Transverse colon (tissue), 4 donors: ENCODE results near the gene NKAIN2.

Experiments
- CTCF ChIP-seq, 5 experiments: fragments of 200-600 bp in 3 of 5; fragments of 450-650 bp in 2 of 5; sonication (generic) in 3 of 5; IDR thresholded peaks; 1 replicate in 2 of 5; 2 replicates in 3 of 5; pipeline ENCODE4 v1.5.1; 2016 to 2017; ENCODE audit warnings: antibody characterized with exemption in 5 of 5, inconsistent platforms in 3 of 5, mild to moderate bottlenecking in 2 of 5, moderate library complexity in 1 of 5
- EP300 ChIP-seq: sonication (generic); formaldehyde crosslinking; IDR thresholded peaks from one replicate; pipeline ENCODE4 v1.6.1; 2017; ENCODE audit warnings: antibody characterized with exemption, low read depth
- POLR2A ChIP-seq: fragments of 450-650 bp; IDR thresholded peaks from one replicate; pipeline ENCODE4 v1.6.1; 2016; ENCODE audit warnings: antibody characterized with exemption, mild to moderate bottlenecking, moderate library complexity
- POLR2AphosphoS5 ChIP-seq, 3 donors: sonication (generic); formaldehyde crosslinking; IDR thresholded peaks; one replicate each; pipeline ENCODE4 v1.6.1; 2016; ENCODE audit warnings: antibody characterized with exemption in 3 of 3

- no peak for TF ChIP-seq CTCF (IDR thresholded peaks at IDR 0.05)
- TF ChIP-seq POLR2A: no peak
- no peak for TF ChIP-seq POLR2AphosphoS5 (IDR thresholded peaks at IDR 0.05)
- TF ChIP-seq EP300: no peak
These were observed 884.7 kb downstream of the NKAIN2 start for GRCh38 chr6:124688369-124688768.
